NCI-H2029 (cell line): ENCODE results near the gene LIPN.

Experiments
- DNase-seq: peaks from one replicate; lab custom pipeline; 2025; lab: John Stamatoyannopoulos, UW

LIPN gene

DNA sequence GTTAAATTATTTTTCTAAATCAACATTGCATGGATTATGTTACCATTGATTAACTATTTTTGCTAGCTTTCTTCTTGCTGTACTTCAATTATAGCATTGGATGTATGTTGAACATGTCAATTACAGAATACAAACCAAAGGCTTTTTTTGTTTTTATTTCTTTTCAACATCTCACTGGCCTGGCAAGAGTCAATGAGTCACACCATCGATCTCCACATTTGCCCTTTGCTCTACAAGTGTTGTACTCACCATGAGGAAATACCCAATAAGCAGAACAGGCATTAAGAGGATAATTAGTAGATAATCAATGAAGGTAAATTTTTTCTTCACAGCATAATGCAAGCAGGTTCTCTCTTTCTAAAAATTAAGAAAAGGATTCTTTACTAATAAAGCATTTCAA is 68.5 kb downstream of the LIPN start:
- no peak for DNase-seq
